Measurements from ENCODE around the gene RERE. TPM values are rescaled to one million over a fixed set of nuclear protein-coding genes. Genes with fewer than 3 reads are reported as not detected.
A peak's percentile ranks its signal among the peaks of the same experiment; 100 is the strongest.

RERE gene
- total RNA-seq, 2 experiments from 2014 or later, result 73.1 to 211 TPM

DNA sequence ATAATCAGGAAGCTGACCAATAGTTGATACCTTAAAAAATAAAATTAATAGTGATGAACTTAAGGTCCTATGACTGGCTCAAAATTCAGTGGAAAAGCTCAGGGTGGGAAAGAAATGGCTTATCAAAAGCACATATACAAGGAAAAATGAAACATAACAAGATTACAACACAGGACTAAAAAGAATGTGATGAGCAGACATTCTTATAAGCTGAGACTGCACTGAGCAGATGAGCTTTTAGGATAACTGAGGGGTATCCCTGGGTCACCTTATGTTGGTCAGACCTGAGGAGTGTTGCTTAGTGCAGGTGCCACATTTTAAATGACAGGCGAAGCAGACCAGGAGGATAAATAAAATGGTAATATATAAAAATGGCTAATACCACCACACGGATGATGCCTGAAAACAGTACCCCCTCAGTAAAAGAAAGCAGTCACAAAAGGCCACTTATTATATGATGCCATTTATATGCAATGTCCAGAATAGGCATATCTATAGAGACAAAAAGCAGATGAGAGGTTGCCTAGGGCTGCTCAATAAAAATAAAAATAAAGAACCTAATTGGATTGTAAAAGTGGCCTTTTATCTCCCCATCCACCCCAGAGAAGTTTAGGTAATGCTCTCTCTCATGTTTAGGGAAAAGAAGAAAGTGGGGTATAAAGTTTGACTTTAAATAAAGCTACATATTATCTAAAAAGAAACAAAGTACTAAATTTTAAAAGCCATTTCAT is 335.6 kb downstream of the RERE start:
- no TSS peak for BruUV-seq (replicated peaks)
- POLR2A ChIA-PET, result interaction anchor here (0.6 to 4.0 kb wide), 7 partner anchors 8 to 1385 kb away, joined by 3 to 24 read pairs (median 4); no protein-coding TSS in a partner anchor
- H3K9me3 ChIP-seq (ENCODE audit: low read length), result no peaks in the 10 kb centered on the region
- H3K4me1 ChIP-seq (ENCODE audit: insufficient read depth, low read length, poor library complexity, severe bottlenecking), result peaks cover 31% of the 10 kb centered on the region
- H3K4me2 ChIP-seq (ENCODE audit: low read length), result no peak overlapping the region
- peaks cover 35% of the 10 kb centered on the region for H3K36me3 ChIP-seq (ENCODE audit: insufficient read depth, low read length)
- no peaks in the 10 kb centered on the region for H3K9me2 ChIP-seq (ENCODE audit: insufficient read depth, low read length)
- H3K79me2 ChIP-seq (ENCODE audit: insufficient read depth, low read depth, low read length), result peaks cover 65% of the 10 kb centered on the region; the same call in 1 of the 2 replicates
- no peak overlapping the region for H2AFZ ChIP-seq (ENCODE audit: low read length)
- no peak for DNase-seq (ENCODE audit: low spot score)
- no peak overlapping the region for H3K27ac ChIP-seq (ENCODE audit: low read depth, low read length, poor library complexity, severe bottlenecking)
- intact Hi-C loops (cut with micrococcal nuclease; ENCODE audit: unreplicated experiment), result no loop called here
- CTCF ChIA-PET (ENCODE audit: unreplicated experiment), result no interaction called here
- no peak overlapping the region for H3K4me3 ChIP-seq (ENCODE audit: low read depth, low read length, poor library complexity, severe bottlenecking)
- TF ChIP-seq EZH2phosphoT487 (IDR thresholded peaks at IDR 0.05; ENCODE audit: borderline replicate concordance, low read depth, low read length), result no peak
- TF ChIP-seq, protein P1, sequence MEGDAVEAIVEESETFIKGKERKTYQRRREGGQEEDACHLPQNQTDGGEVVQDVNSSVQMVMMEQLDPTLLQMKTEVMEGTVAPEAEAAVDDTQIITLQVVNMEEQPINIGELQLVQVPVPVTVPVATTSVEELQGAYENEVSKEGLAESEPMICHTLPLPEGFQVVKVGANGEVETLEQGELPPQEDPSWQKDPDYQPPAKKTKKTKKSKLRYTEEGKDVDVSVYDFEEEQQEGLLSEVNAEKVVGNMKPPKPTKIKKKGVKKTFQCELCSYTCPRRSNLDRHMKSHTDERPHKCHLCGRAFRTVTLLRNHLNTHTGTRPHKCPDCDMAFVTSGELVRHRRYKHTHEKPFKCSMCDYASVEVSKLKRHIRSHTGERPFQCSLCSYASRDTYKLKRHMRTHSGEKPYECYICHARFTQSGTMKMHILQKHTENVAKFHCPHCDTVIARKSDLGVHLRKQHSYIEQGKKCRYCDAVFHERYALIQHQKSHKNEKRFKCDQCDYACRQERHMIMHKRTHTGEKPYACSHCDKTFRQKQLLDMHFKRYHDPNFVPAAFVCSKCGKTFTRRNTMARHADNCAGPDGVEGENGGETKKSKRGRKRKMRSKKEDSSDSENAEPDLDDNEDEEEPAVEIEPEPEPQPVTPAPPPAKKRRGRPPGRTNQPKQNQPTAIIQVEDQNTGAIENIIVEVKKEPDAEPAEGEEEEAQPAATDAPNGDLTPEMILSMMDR (conservative IDR thresholded peaks at IDR 0.05; ENCODE audit: low read length), result no peak
- H4K20me1 ChIP-seq (ENCODE audit: insufficient read depth, low read length), result no peaks in the 10 kb centered on the region

DNA sequence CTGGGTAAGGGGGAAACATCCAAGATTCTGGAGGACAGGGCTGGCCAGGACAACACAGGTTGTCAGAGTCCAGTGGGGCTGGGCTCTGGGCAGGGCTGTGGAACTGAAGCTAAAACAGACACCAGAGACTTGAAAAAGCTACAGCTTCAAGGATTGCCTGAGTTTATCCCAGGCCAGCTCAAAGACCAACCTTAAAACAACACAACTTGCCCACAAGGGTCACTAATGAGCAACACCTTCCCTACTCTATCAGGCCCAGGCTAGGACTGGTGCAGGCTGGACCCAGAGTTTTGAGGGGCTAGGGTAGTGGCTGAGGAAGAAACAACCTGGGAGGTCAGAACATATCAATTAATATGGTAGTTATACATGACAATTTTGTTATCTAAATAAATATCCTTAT is 338.9 kb downstream of the RERE start:
- no peak for TF ChIP-seq EZH2phosphoT487 (IDR thresholded peaks at IDR 0.05; ENCODE audit: borderline replicate concordance, low read depth, low read length)
- TF ChIP-seq, protein P1 (conservative IDR thresholded peaks at IDR 0.05; ENCODE audit: low read length), result no peak
- Histone ChIP-seq H3K4me3 (ENCODE audit: low read depth, low read length, poor library complexity, severe bottlenecking) (no peak overlapping the region), H2AFZ (ENCODE audit: low read length) (no peak overlapping the region), H3K27ac (ENCODE audit: low read depth, low read length, poor library complexity, severe bottlenecking) (peak overlapping the region; percentile 64), H3K4me1 (ENCODE audit: insufficient read depth, low read length, poor library complexity, severe bottlenecking) (peaks cover 60% of the 10 kb centered on the region), H3K9me3 (ENCODE audit: low read length) (no peaks in the 10 kb centered on the region), H3K9me2 (ENCODE audit: insufficient read depth, low read length) (no peaks in the 10 kb centered on the region), H3K4me2 (ENCODE audit: low read length) (peak overlapping the region; percentile 47), H4K20me1 (ENCODE audit: insufficient read depth, low read length) (no peaks in the 10 kb centered on the region), H3K79me2 (ENCODE audit: insufficient read depth, low read depth, low read length) (peaks cover 75% of the 10 kb centered on the region; the same call in 1 of the 2 replicates), H3K36me3 (ENCODE audit: insufficient read depth, low read length) (peaks cover 13% of the 10 kb centered on the region)
- ChIA-PET CTCF (ENCODE audit: unreplicated experiment) (no interaction called here), POLR2A (interaction anchor here (0.6 to 2.5 kb wide), 8 partner anchors 10 to 69 kb away, joined by 3 to 11 read pairs (median 6); no protein-coding TSS in a partner anchor)
- BruUV-seq (replicated peaks), result no TSS peak
- intact Hi-C loops (cut with micrococcal nuclease; ENCODE audit: unreplicated experiment), result no loop called here
- no peak for DNase-seq (ENCODE audit: low spot score)

DNA sequence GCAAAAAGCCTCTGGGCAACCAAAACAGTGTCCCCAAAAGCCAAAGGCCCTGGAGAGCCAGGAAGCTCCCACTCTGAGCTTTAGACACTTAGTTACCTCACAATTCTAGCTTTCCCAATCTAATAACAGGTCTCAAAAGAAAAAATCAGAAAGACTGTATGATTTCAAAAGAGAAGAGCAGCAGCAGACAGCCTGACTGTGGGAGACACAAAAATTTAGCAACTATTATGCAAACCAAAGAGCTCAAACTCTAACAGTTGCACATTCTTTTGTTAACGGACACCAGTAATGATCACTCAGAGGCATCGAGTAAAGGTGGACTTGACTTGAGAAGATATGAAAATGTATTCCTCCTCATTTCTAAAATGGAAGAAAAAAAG is 339.5 kb downstream of the RERE start:
- H3K79me2 ChIP-seq (ENCODE audit: insufficient read depth, low read depth, low read length), result peaks cover 71% of the 10 kb centered on the region; the same call in 1 of the 2 replicates
- BruUV-seq (replicated peaks), result no TSS peak
- no peak for TF ChIP-seq EZH2phosphoT487 (IDR thresholded peaks at IDR 0.05; ENCODE audit: borderline replicate concordance, low read depth, low read length)
- TF ChIP-seq, protein P1 (conservative IDR thresholded peaks at IDR 0.05; ENCODE audit: low read length), result no peak
- H3K4me3 ChIP-seq (ENCODE audit: low read depth, low read length, poor library complexity, severe bottlenecking), result no peak overlapping the region
- POLR2A ChIA-PET, result interaction anchor here (0.6 to 2.5 kb wide), 7 partner anchors 9 to 68 kb away, joined by 3 to 11 read pairs (median 5); no protein-coding TSS in a partner anchor
- H3K9me3 ChIP-seq (ENCODE audit: low read length), result no peaks in the 10 kb centered on the region
- no peaks in the 10 kb centered on the region for H4K20me1 ChIP-seq (ENCODE audit: insufficient read depth, low read length)
- H3K9me2 ChIP-seq (ENCODE audit: insufficient read depth, low read length), result no peaks in the 10 kb centered on the region
- peak overlapping the region; percentile 47 for H3K4me2 ChIP-seq (ENCODE audit: low read length)
- no peak for DNase-seq (ENCODE audit: low spot score)
- no peak overlapping the region for H2AFZ ChIP-seq (ENCODE audit: low read length)
- peak overlapping the region; percentile 64 for H3K27ac ChIP-seq (ENCODE audit: low read depth, low read length, poor library complexity, severe bottlenecking)
- H3K36me3 ChIP-seq (ENCODE audit: insufficient read depth, low read length), result peaks cover 8% of the 10 kb centered on the region; the same call in 1 of the 2 replicates
- intact Hi-C loops (cut with micrococcal nuclease; ENCODE audit: unreplicated experiment), result no loop called here
- CTCF ChIA-PET (ENCODE audit: unreplicated experiment), result no interaction called here
- H3K4me1 ChIP-seq (ENCODE audit: insufficient read depth, low read length, poor library complexity, severe bottlenecking), result peaks cover 66% of the 10 kb centered on the region

Measured in OCI-LY7 (cell line).